ENCODE measurements around the gene NNMT. TPM values are rescaled to one million over a fixed set of nuclear protein-coding genes. Genes with fewer than 3 reads are reported as not detected.
A peak's percentile ranks its signal among the peaks of the same experiment; 100 is the strongest.

Gene NNMT
- 16.8 TPM for total RNA-seq

DNA sequence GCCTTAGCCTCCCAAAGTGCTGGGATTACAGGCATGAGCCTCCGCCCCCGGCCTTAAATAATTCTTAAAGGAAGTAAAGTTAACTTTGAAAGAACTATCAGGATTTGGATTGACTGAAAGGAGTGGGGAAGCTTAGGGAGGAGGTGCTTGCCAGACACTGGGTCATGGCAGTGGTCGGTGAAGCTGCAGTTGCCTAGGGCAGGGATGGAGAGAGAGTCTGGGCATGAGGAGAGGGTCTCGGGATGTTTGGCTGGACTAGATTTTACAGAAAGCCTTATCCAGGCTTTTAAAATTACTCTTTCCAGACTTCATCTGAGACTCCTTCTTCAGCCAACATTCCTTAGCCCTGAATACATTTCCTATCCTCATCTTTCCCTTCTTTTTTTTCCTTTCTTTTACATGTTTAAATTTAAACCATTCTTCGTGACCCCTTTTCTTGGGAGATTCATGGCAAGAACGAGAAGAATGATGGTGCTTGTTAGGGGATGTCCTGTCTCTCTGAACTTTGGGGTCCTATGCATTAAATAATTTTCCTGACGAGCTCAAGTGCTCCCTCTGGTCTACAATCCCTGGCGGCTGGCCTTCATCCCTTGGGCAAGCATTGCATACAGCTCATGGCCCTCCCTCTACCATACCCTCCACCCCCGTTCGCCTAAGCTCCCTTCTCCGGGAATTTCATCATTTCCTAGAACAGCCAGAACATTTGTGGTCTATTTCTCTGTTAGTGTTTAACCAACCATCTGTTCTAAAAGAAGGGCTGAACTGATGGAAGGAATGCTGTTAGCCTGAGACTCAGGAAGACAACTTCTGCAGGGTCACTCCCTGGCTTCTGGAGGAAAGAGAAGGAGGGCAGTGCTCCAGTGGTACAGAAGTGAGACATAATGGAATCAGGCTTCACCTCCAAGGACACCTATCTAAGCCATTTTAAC lies at the start of gene NNMT:
Gene NNMT, plus strand, starts transcription at position 724 of the 929 bp plus-strand sequence. Its CDS starts 158 bp downstream, at position 882.
- peak; percentile 52 for ATAC-seq

DNA sequence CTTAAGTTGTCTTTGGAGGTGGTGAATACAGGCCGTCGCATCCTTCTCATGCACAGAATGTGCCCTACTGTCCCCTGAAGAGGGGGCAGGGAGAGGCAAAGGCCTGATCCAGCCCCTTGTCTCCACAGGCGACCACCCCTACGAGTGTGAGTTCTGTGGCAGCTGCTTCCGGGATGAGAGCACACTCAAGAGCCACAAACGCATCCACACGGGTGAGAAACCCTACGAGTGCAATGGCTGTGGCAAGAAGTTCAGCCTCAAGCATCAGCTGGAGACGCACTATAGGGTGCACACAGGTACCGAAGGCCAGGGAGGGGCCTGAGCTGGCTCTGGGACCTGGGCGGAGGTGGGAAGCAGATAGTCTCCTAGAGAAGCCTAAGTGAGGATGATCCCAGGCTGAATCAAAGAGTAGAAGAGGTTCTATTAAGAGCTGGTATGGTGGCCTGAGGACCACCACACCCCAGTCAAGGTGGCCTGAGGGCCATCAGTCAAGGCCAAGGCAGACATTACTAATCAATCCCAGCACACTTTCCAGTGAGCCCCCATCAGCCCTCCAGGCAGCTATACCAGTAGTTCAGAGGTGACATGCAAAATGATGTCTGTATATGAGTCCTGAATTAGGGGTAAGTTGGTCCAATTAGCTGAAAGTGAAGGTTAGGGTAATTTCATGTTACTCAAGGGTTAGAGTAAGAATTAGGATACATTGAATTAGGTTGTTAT lies 49.0 kb upstream of the NNMT start:
- no peak for ATAC-seq

DNA sequence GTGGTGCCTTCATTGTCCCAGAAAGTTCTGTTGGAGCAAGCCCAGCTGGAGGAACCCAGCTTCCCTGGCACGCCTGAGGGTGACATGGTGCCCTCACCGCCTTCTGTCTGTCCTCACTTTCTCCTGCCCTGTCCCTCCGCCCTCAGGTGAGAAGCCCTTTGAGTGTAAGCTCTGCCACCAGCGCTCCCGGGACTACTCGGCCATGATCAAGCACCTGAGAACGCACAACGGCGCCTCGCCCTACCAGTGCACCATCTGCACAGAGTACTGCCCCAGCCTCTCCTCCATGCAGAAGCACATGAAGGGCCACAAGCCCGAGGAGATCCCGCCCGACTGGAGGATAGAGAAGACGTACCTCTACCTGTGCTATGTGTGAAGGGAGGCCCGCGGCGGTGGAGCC lies 46.0 kb upstream of the NNMT start:
- no peak for ATAC-seq

DNA sequence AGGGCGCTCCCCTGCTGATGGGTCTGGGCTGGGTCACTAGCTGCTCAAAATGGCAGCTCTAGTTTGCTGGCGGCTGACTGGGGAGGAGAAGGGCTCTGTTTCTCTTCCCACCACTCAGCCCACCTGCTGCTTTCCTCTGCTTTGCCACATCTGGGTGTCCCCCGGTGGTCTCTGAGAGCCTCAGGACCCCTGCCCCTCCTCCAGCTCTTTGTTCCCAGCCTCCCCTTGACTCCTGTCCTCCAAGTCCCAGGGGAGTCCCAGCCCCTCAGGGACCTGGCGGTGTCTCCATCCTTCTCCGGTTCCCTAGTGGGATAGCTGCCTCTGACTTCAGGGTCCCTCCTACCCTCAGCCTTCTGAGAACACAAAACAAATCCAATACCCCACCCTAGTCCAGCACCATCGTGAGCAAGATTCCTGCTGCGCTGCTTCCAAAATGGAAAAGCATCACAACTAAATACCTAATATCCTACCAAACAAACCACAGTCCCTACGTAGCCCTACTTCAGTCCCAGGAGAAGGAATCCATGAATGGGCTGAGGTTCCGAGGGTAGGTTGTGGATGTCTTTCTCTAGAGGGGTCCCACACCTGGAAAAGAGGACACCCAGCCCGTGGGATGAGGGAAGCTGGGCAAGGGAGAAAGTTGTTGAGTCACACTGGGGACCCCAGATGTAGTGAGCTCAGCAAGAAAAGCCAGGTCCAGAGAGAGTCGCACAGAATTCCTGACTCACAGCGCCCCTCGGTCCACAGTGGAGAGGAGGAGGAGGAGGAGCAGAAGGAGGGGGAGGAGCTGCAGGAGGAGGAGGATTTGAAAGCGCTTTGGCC lies 45.0 kb upstream of the NNMT start:
- no peak for ATAC-seq

DNA sequence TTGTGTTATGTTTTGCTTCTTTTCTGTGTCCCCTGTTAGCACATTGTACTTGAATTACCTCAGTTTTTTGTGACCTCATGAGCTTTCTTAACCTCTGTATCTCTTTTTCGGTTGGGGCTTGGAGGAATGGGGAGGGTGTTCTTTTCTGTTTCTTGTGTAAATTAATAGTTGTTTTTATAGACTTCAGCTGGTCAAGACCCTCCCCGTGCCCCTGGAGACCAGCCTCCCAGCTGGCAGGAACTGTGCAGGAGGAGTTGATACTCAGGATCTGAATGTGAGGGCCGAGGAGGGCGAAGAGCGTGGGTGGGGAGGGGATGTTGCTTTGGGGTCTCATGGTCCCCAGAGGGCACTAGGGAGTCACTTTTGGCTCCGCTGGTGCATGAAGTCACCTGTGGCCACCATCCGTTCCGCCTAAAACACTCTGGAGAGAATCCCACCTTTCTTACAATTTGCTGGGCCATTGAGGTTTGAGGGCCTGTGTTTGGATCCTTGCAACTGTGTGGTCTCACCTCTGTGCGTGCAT lies 44.3 kb upstream of the NNMT start:
- ATAC-seq: no peak

DNA sequence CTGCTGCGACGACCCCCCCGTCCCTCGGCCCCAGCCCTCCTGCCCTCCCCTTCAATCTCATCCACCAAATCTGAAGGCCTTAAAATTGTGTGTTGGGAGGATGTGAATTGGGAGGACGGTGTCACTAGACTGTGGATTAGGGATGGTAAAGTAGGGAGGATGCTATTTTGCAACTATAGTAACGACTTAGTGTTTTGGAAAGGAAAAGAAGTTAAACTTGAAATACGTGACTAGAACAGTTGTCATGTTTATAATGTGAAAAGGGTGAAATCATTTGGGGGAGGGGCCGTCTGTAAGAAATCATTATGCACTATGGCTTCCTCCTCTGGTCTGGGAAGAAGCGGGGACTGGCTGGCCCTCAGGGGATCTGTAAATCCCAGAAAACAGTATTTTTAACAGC lies 43.4 kb upstream of the NNMT start:
- no peak for ATAC-seq

DNA sequence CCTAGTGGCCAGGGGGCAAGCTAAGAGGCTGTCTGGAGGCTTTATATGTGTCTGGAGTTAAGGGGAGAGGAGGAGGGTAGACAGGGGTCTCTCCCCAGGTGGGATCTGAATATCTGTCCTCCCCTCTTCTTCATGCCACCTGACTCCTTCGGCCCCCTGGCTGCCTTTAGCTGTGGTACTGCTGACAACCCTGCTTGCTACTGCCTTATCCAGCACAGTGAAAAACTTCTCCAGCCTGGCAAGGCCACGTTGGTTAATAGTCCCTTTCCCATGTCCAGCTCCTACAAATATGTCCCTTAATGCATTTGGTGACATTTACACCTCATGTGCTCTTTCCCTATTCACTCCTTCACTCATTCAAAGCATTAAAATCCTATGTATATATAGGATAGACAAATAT lies 42.4 kb upstream of the NNMT start:
- ATAC-seq: no peak

DNA sequence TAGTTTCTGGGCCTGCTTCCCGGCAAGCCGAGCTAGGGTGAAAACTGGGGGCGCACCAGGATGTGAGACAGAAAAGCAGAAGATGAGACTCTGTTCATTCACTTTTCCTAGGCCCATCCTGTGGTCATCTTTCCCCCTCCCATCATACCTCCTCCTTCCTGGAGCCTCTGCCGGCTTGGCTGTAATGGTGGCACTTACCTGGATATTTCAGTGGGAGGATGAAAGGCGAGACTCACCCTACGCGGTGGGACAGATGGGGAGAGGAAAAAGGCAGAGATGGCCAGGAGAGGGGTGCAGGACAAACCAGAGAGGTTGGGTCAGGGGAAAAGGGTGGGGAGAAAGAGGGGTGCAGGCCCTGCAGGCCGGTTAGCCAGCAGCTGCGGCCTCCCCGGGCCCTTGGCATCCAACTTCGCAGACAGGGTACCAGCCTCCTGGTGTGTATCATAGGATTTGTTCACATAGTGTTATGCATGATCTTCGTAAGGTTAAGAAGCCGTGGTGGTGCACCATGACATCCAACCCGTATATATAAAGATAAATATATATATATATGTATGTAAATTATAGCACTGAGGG lies 41.5 kb upstream of the NNMT start:
- ATAC-seq: no peak

DNA sequence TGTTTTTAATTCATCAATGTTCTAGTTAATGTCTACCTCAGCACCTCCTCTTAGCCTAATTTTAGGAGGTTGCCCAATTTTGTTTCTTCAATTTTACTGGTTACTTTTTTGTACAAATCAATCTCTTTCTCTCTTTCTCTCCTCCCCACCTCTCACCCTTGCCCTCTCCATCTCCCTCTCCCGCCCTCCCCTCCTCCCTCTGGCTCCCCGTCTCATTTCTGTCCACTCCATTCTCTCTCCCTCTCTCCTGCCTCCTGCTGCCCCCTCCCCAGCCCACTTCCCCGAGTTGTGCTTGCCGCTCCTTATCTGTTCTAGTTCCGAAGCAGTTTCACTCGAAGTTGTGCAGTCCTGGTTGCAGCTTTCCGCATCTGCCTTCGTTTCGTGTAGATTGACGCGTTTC lies 40.9 kb upstream of the NNMT start:
- ATAC-seq: no peak

DNA sequence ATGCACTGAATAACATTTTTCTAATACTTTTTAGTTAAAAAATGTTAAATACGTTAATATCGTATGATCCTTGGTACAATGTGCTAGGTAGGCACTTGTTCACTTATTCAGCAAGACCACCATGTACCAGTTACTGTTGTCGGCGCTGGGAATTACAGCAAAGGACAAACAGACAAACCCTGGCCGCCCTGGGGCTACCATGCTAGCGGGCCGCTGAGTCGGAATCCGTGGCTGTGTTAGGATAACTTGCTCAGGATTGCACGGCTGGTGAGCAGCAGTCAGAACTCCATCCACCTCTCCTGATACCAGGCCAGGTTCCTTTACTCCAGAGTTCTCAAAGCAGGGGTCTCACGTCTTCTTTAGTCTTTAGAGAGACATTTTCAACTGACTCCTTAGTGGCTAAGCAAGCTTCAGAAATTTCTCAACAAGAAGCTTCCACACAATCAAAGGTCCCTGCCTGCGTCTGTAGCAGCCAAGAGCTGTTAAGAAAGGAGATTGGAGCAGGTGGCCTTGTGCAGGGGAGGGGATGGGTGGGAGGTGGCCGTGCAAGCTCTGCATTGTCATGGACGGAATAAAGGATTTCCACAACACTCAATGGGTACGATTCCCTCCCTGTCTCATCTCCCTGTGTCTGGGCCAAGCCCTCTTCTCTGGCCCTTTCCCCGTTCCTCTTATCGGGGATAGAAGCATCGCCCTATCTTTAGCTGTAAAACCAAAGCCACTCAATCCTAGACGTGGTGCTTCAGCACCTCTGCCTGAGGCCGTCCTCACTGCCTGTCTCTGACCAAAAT lies 39.8 kb upstream of the NNMT start:
- ATAC-seq: no peak

DNA sequence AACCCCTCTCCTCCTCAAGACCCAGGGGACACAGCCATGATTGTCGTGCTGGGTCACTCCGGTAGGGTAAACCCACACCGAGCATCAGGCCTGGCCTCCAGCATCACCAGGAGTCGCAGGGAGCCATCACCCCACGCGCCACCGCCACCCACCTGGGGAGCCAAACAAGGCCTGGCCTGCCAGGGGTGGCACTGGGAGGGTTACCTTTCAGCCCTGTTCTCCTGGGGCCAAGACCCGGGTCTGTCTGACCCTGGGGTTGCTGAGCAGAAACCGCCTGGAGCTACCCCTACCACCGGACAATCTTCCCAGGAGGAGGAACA lies 39.3 kb upstream of the NNMT start:
- no peak for ATAC-seq

DNA sequence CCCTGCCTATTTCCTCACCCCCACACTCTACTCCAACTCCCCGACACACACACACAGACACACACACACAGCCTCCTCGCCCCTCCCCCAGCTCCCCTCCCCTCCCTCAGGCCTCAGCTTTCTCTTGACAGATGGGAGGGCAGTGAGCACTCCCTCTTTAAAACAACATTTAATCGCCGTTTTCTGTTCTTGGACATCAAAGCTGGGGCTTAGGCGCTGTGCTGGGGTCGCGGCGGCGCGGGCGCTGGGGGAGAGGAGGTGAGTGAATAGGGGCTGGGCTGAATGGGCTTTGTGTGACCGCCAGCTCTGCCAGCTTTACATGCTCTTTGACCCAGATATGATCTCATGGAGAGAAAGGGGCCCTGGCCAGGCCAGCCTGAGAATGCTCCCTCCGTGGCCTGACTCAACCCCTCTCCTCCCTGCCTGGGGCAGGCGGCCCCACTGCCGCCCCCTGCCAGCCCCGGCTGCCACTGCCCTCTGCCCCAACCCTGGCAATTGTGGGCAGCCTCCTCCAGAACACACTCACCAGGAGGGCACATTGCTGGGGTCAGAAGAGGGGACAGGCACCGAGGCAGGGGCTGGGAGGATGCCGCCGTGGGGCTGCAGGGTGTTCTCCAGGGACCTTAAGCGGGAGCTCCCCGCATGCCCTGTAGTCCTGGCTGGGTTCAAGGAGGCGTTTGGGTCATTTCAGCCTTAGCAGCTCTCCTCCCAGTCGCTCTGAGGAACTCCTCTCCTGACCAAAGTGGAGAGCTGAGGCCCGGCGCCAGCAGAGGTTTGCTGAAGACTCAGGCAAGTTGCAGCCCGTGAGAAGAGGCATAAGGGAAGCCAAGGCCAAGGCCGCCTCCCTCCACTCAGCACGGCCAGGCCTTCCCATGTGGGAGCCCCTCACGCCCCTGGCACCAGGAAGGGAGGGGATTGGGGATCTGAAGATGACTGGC lies 38.3 kb upstream of the NNMT start:
- ATAC-seq: no peak

DNA sequence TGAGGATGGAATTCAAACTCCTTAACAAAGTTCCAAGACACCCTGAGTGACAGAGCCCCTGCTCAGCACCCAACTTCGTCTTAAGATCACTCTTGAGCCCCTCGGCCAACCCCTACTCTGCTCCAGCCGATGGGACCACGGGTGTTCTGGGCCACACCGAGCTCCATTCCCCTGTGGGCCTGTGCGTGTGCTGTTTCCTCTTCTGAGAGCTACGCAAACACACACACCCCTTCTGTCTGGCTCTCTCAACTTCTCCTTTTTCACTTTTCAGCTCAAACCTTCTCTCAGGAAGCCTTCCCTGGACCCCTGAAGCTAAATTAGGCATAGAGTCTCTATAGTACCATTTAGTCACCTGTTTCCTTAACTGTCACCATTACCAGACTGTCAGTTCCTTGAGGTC lies 37.5 kb upstream of the NNMT start:
- ATAC-seq: peak; percentile 31

DNA sequence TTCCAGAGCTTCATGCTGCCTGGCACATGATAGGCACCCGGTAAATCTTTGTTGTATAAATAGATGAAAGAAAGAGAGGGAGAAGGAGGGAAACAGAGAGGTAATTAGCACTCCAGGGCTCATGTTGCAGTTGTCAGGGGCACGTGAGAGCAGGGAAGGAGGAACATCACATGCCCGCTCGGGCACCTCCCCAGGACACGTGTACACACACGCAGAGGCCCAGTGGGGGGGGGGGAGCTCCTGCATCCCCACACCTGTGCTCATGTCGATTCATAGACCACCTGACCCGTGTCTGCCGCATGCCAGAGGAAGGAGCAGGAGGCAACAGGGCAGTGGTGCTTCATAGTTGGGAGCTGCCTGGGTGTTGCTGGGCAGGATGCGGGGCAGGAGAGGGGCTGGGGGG lies 37.1 kb upstream of the NNMT start:
- ATAC-seq: no peak

DNA sequence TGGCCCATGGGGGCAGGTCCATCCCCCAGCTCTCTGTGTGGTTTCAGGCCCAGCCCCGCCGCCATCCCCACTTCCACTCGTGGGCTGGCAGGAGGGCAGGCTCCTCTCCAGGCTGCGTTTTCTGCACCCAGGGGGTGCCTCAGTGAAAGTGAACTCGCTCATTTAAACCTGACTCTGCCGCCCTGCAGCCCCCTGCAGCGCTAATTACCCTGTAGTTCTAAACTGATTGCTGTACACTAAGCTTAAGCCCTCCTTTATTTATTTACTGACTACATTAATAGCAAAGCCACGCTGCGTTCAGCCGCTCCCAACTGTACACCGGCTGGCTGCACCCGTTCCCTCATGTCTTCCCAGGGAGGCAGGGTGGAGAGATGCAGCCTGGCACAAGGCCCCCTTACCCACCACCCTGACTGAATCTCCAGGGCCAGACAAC lies 36.6 kb upstream of the NNMT start:
- ATAC-seq: no peak

DNA sequence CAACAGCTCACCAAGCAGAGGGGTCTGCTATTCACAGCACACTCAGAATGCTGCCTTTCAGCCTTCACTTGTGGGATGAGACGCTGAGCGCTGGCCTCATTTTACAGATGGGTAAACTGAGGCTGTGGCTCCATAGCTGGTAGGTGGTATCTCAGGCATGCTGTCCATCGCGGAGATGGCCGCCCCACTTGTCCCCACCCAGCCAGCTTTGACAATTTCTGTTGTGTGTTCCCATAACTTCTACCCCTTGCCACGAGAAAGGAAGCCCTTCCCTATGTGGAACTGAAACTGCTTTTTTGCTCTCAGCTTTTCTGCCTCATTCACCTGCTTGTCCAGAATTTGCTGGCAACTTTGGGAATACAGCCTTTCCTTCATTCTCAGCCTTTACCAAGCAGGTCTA lies 36.1 kb upstream of the NNMT start:
- ATAC-seq: no peak

DNA sequence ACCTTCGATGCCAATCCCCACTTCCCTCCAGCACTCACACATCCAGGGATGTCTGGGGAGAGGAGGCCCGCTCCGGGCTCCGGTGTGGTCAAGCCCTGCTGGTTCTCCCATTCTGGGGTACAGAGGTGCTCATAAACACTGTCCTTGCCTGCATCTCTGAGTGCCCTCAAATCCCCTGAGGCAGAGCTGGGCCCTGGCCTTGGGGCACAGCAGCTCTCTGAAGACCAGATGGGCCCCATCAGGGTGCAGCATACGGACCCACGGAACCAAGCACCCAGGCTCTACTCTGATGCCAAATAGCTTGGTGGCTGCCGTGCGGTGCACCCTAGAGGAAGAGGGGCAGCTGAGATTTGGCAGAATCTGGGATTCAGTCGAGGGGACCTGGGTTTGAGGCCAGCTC lies 35.7 kb upstream of the NNMT start:
- ATAC-seq: no peak

DNA sequence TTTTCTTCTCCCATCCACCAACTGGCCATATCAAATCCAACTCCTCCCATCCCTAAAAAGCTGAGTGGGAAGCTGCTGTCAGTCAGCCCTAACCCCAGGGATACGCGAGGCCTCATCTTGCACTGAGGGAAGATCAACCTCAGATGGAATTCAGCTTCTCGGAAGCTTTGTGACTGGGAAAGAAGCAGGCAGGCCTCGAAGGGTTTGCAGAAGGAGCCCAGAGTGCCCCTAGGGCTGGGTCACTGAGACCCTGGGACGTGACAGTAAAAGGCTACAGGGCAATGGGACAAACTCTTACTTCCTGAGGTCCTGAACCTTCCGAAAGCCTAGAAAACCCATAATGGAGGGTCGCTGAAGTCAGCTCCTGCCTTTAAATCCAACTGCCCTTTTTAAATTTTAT lies 34.4 kb upstream of the NNMT start:
- no peak for ATAC-seq

DNA sequence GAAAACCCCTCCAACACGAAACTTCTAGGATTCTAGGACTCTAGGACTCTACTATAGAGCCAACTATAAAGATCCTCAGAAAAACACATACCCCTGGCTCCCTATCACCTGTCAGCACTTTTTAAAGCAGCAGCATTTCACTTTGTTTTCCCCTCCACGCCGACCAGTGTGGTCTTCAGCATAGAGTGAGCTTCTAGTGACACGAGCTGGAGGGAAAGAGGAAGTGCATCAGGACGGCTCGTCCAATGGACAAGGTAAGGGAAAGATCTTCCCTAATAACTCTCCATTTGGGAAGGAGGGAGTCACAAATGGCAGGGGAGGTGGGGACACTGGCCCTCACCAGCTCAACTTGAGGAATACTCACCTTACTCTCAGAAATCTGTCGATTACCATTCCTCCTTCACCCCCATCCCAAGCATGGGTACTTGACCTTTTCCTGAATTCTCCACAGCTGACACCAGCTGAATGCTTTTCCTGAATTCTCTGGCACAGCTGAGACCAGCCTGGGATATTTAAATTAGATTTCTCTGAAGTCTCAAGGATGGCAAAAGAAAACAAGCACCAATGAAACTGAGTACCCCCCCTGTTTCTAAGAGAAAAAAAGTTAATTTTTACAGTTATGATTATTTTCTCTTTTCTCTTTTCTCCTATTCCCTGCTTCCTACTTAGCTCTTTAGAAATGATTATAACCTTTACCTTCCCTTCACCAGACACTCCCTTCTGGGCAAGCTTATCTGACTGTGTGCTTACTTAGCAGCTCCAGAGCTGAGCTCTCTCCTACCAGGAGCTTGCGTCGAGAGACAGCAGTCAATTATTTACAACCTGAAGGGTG lies 33.3 kb upstream of the NNMT start:
- peak; percentile 33 for ATAC-seq
